ENCODE data around the gene ZBED2. TPM values are rescaled to one million over a fixed set of nuclear protein-coding genes. Genes with fewer than 3 reads are reported as not detected.

ZBED2 gene, protein sequence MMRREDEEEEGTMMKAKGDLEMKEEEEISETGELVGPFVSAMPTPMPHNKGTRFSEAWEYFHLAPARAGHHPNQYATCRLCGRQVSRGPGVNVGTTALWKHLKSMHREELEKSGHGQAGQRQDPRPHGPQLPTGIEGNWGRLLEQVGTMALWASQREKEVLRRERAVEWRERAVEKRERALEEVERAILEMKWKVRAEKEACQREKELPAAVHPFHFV
- total RNA-seq (2014; rRNA removed; shearing (Covaris generic)) (not detected in 2 replicates), polyA plus RNA-seq (2016; fragmentation: Nextera tagmentation; extraction: Ambion mirVana) (not detected in 2 replicates)
- long read RNA-seq, result 0 reads

GRCh38 chr3:111595232-111595631 lies at the start of gene ZBED2:
Gene ZBED2, minus strand, starts transcription at chr3:111595346. Its CDS starts 1,145 bp downstream, at chr3:111594201.
- Histone ChIP-seq H3K9me2 (ENCODE audit: insufficient read depth) (no peaks in the 10 kb centered on the region; the same call in 1 of the 2 replicates), H3K27me3 (ENCODE audit: insufficient read depth) (no peaks in the 10 kb centered on the region), H3K79me2 (replicated peaks; ENCODE audit: insufficient read depth) (no peaks in the 10 kb centered on the region), H4K20me1 (replicated peaks; ENCODE audit: insufficient read depth) (no peaks in the 10 kb centered on the region), H3K36me3 (ENCODE audit: insufficient read depth) (no peaks in the 10 kb centered on the region), H2AFZ (no peak within 1 kb of the TSS), H3K4me2 (no peak within 1 kb of the TSS), H3F3A (replicated peaks; ENCODE audit: low read depth) (no peaks in the 10 kb centered on the region), H3K4me1 (ENCODE audit: insufficient read depth) (no peaks in the 10 kb centered on the region), H3K27ac (ENCODE audit: low read depth) (no peak within 1 kb of the TSS), H3K4me3 (no peak within 1 kb of the TSS)
- H3K9me3 Mint-ChIP-seq, result no peaks in the 10 kb centered on the region; the same call in 2 of the 3 replicates
- DNase-seq (ENCODE audit: low spot score), result no peak
- no peak within 1 kb of the TSS for H3K4me3 Mint-ChIP-seq
- peaks cover 2% of the 10 kb centered on the region for H3K27me3 Mint-ChIP-seq (ENCODE audit: insufficient read depth, low read depth, poor library complexity)
- no peaks in the 10 kb centered on the region for H3K4me1 Mint-ChIP-seq
- TF ChIP-seq CREB1 (CRISPR knock-in tag; IDR thresholded peaks at IDR 0.05; ENCODE audit: low read depth) (no peak), ETS1 (IDR thresholded peaks at IDR 0.05) (no peak), ZNF331 (CRISPR knock-in tag; IDR thresholded peaks at IDR 0.05; ENCODE audit: low read depth) (no peak), ZNF114 (CRISPR knock-in tag; IDR thresholded peaks at IDR 0.05) (no peak), POLR2AphosphoS5 (IDR thresholded peaks at IDR 0.05; ENCODE audit: low read depth) (no peak), NANOG (IDR thresholded peaks at IDR 0.05; ENCODE audit: borderline replicate concordance) (no peak), EZH2phosphoT487 (IDR thresholded peaks at IDR 0.05; ENCODE audit: unreplicated experiment) (no peak), STAT1 (IDR thresholded peaks at IDR 0.05; ENCODE audit: unreplicated experiment) (no peak), JUNB (IDR thresholded peaks at IDR 0.05; ENCODE audit: unreplicated experiment) (no peak), EZH2 (IDR thresholded peaks at IDR 0.05; ENCODE audit: low read depth, unreplicated experiment) (no peak)
- TF ChIP-seq, protein P1, sequence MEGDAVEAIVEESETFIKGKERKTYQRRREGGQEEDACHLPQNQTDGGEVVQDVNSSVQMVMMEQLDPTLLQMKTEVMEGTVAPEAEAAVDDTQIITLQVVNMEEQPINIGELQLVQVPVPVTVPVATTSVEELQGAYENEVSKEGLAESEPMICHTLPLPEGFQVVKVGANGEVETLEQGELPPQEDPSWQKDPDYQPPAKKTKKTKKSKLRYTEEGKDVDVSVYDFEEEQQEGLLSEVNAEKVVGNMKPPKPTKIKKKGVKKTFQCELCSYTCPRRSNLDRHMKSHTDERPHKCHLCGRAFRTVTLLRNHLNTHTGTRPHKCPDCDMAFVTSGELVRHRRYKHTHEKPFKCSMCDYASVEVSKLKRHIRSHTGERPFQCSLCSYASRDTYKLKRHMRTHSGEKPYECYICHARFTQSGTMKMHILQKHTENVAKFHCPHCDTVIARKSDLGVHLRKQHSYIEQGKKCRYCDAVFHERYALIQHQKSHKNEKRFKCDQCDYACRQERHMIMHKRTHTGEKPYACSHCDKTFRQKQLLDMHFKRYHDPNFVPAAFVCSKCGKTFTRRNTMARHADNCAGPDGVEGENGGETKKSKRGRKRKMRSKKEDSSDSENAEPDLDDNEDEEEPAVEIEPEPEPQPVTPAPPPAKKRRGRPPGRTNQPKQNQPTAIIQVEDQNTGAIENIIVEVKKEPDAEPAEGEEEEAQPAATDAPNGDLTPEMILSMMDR (conservative IDR thresholded peaks at IDR 0.05; ENCODE audit: low read depth in 2 of 2), result no peak
- TF ChIP-seq, protein P2, sequence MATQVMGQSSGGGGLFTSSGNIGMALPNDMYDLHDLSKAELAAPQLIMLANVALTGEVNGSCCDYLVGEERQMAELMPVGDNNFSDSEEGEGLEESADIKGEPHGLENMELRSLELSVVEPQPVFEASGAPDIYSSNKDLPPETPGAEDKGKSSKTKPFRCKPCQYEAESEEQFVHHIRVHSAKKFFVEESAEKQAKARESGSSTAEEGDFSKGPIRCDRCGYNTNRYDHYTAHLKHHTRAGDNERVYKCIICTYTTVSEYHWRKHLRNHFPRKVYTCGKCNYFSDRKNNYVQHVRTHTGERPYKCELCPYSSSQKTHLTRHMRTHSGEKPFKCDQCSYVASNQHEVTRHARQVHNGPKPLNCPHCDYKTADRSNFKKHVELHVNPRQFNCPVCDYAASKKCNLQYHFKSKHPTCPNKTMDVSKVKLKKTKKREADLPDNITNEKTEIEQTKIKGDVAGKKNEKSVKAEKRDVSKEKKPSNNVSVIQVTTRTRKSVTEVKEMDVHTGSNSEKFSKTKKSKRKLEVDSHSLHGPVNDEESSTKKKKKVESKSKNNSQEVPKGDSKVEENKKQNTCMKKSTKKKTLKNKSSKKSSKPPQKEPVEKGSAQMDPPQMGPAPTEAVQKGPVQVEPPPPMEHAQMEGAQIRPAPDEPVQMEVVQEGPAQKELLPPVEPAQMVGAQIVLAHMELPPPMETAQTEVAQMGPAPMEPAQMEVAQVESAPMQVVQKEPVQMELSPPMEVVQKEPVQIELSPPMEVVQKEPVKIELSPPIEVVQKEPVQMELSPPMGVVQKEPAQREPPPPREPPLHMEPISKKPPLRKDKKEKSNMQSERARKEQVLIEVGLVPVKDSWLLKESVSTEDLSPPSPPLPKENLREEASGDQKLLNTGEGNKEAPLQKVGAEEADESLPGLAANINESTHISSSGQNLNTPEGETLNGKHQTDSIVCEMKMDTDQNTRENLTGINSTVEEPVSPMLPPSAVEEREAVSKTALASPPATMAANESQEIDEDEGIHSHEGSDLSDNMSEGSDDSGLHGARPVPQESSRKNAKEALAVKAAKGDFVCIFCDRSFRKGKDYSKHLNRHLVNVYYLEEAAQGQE (IDR thresholded peaks at IDR 0.05; ENCODE audit: unreplicated experiment), result no peak
- TF ChIP-seq, protein P3, sequence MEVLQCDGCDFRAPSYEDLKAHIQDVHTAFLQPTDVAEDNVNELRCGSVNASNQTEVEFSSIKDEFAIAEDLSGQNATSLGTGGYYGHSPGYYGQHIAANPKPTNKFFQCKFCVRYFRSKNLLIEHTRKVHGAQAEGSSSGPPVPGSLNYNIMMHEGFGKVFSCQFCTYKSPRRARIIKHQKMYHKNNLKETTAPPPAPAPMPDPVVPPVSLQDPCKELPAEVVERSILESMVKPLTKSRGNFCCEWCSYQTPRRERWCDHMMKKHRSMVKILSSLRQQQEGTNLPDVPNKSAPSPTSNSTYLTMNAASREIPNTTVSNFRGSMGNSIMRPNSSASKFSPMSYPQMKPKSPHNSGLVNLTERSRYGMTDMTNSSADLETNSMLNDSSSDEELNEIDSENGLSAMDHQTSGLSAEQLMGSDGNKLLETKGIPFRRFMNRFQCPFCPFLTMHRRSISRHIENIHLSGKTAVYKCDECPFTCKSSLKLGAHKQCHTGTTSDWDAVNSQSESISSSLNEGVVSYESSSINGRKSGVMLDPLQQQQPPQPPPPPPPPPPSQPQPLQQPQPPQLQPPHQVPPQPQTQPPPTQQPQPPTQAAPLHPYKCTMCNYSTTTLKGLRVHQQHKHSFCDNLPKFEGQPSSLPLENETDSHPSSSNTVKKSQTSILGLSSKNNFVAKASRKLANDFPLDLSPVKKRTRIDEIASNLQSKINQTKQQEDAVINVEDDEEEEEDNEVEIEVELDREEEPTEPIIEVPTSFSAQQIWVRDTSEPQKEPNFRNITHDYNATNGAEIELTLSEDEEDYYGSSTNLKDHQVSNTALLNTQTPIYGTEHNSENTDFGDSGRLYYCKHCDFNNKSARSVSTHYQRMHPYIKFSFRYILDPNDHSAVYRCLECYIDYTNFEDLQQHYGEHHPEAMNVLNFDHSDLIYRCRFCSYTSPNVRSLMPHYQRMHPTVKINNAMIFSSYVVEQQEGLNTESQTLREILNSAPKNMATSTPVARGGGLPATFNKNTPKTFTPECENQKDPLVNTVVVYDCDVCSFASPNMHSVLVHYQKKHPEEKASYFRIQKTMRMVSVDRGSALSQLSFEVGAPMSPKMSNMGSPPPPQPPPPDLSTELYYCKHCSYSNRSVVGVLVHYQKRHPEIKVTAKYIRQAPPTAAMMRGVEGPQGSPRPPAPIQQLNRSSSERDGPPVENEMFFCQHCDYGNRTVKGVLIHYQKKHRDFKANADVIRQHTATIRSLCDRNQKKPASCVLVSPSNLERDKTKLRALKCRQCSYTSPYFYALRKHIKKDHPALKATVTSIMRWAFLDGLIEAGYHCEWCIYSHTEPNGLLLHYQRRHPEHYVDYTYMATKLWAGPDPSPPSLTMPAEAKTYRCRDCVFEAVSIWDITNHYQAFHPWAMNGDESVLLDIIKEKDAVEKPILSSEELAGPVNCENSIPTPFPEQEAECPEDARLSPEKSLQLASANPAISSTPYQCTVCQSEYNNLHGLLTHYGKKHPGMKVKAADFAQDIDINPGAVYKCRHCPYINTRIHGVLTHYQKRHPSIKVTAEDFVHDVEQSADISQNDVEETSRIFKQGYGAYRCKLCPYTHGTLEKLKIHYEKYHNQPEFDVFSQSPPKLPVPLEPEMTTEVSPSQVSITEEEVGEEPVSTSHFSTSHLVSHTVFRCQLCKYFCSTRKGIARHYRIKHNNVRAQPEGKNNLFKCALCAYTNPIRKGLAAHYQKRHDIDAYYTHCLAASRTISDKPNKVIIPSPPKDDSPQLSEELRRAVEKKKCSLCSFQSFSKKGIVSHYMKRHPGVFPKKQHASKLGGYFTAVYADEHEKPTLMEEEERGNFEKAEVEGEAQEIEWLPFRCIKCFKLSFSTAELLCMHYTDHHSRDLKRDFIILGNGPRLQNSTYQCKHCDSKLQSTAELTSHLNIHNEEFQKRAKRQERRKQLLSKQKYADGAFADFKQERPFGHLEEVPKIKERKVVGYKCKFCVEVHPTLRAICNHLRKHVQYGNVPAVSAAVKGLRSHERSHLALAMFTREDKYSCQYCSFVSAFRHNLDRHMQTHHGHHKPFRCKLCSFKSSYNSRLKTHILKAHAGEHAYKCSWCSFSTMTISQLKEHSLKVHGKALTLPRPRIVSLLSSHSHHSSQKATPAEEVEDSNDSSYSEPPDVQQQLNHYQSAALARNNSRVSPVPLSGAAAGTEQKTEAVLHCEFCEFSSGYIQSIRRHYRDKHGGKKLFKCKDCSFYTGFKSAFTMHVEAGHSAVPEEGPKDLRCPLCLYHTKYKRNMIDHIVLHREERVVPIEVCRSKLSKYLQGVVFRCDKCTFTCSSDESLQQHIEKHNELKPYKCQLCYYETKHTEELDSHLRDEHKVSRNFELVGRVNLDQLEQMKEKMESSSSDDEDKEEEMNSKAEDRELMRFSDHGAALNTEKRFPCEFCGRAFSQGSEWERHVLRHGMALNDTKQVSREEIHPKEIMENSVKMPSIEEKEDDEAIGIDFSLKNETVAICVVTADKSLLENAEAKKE (CRISPR knock-in tag; IDR thresholded peaks at IDR 0.05), result no peak
- no peak for ATAC-seq
- H3K36me3 Mint-ChIP-seq (ENCODE audit: low read depth), result no peaks in the 10 kb centered on the region
- H3K27ac Mint-ChIP-seq, result no peak within 1 kb of the TSS

Measured in GM23338 (cell line).